Measurements from ENCODE around the gene ADAMTS9. TPM values are rescaled to one million over a fixed set of nuclear protein-coding genes. Genes with fewer than 3 reads are reported as not detected.

Gene ADAMTS9
- total RNA-seq, 4 donors from 2014 or later: 6.3 to 20.1 (median 13.0) TPM

DNA sequence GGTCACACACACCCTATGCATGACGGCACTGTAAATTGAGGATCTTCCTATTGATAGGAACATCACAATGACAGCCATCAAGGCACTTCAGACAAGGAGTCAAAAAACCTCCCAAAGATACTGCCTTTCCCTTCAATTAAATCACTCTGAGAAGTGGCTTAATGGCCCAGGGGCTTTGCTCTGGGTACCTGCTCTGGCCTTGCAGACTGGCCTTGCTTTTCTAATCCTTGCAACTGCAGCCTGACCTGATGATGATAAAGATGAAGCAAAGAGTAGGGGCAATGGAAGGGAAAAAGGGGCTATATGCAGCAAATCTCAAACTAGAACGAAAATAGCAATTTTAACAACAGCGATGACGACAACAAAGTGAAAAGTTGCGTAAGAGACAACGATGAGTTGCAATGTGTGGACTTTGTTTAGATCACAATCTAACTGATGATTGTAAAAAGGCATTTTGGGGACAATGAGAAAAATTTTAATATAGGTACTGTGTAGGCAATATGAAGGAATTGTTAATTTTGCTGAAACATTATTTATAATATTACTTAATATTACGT is 14.6 kb downstream of the ADAMTS9 start:
- Histone ChIP-seq H3K27me3 (no peaks in the 10 kb centered on the region), H3K36me3 (no peaks in the 10 kb centered on the region), H3K9me3 (no peaks in the 10 kb centered on the region), H3K4me3 (no peak overlapping the region), H3K27ac (no peak overlapping the region), H3K4me1 (peaks cover 0 to 7% (median 2%) of the 10 kb centered on the region in 4 donors)
- TF ChIP-seq POLR2AphosphoS5 (IDR thresholded peaks at IDR 0.05): no peak
- no peak for TF ChIP-seq POLR2A (IDR thresholded peaks at IDR 0.05)
- TF ChIP-seq EP300 (IDR thresholded peaks at IDR 0.05; ENCODE audit: low read depth): no peak
- TF ChIP-seq, protein P1, sequence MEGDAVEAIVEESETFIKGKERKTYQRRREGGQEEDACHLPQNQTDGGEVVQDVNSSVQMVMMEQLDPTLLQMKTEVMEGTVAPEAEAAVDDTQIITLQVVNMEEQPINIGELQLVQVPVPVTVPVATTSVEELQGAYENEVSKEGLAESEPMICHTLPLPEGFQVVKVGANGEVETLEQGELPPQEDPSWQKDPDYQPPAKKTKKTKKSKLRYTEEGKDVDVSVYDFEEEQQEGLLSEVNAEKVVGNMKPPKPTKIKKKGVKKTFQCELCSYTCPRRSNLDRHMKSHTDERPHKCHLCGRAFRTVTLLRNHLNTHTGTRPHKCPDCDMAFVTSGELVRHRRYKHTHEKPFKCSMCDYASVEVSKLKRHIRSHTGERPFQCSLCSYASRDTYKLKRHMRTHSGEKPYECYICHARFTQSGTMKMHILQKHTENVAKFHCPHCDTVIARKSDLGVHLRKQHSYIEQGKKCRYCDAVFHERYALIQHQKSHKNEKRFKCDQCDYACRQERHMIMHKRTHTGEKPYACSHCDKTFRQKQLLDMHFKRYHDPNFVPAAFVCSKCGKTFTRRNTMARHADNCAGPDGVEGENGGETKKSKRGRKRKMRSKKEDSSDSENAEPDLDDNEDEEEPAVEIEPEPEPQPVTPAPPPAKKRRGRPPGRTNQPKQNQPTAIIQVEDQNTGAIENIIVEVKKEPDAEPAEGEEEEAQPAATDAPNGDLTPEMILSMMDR (IDR thresholded peaks at IDR 0.05): no peak
- 85 to 95% methylated on average over 6 to 7 of the region's 7 CpGs for WGBS, 2 donors (ENCODE audit: low coverage in 1 of 2)
- in situ Hi-C loops (cut with MboI; ENCODE audit: low pct_ligation_motif_present in 1 of 4, low pct_unique_long_range_greater_than_20kb in 1 of 4, low sequenced_read_pairs in 3 of 4) (no loop called here), intact Hi-C loops (cut with DNase I; ENCODE audit: low total_unique reads) (no loop called here)
- DNase-seq: no peak

DNA sequence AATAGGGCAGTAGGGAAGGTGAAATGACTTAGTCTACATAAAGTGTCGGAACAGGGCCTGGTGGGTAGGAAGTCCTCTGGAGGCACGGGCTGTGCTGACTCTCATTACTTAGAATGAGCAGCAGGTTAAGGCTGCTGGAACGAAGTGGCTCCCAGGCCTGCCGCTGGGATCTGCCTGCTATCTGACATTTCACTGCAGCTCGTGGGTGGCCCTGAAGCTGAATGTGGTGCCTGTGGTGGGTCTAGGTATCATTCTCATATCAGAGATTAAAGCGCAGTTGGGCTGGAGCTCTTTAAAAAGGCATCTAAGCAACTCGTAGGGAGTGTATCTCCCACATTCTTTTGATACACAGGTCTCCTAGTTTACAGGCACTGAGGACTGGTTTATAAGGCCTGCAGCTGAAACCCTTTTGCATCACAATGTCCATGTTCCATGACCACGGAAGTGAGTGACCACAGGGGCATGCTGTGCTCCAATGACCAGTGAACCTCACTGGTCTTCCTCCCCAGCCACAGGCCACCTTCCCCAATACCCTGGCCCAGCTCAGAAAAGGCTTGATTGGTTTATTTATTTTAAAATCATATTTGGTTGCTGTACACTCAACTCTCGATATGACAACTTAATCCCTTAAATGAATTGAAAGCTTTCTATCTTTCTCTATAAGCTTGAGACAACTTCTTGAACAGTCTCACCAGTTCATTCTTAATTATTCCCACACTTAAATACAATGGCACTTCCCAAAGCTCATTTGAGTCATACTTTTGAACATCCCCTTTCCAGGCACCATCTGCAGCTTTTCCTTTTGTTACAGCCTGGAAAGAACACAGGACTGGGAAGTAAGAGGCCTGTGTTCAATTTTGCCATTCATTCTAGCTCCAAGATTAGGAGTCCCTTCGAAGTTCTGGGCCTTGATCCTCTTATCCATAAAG is 19.0 kb downstream of the ADAMTS9 start:
- Histone ChIP-seq H3K36me3 (no peaks in the 10 kb centered on the region), H3K27ac (peak overlapping the region; percentile 44 to 67 (median 58)), H3K4me3 (no peak overlapping the region), H3K27me3 (no peaks in the 10 kb centered on the region), H3K9me3 (no peaks in the 10 kb centered on the region), H3K4me1 (peaks cover 0 to 14% (median 4%) of the 10 kb centered on the region in 4 donors)
- in situ Hi-C loops (cut with MboI; ENCODE audit: low pct_ligation_motif_present in 1 of 4, low pct_unique_long_range_greater_than_20kb in 1 of 4, low sequenced_read_pairs in 3 of 4): no loop called here
- intact Hi-C loops (cut with DNase I; ENCODE audit: low total_unique reads): no loop called here
- TF ChIP-seq POLR2AphosphoS5 (IDR thresholded peaks at IDR 0.05) (no peak), POLR2A (IDR thresholded peaks at IDR 0.05) (no peak), EP300 (IDR thresholded peaks at IDR 0.05; ENCODE audit: low read depth) (no peak)
- TF ChIP-seq, protein P1 (IDR thresholded peaks at IDR 0.05): no peak
- no peak for DNase-seq
- 71 to 85% methylated on average over 2 to 10 of the region's 10 CpGs for WGBS, 2 donors (ENCODE audit: low coverage in 1 of 2)

DNA sequence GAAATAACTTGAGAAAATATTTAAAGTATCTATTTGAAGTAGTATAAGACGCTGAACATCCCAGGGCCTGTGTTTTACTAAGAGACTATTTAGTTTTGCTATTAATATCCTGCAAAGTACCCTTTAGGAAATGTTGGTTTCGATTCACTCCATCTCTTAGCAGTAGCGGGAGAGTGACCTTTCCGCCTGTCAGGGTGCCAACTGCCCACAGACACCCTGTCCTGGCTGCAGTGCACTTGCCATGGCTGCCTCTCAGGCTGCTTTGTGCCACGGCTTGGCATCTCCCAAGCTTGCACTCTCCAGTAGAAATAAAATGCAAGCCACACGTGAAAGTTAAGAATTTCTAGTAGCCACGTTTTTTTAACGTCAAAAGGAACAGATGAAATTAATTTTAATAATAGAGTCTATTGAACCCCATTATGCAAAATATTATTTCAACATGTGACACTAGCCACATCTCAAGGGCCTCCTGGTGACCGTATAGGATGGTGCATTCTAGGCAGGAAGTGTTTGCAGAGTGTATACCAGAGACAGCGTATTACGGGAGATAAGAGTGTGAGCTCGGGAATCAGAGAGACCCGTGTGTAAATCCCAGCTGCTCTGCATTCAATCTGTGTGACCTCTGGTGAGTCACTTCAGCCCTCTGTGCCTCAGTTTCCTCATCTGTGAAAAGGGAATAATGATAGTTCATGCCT is 19.8 kb downstream of the ADAMTS9 start:
- no peaks in the 10 kb centered on the region for H3K36me3 ChIP-seq
- no peaks in the 10 kb centered on the region for H3K27me3 ChIP-seq
- H3K27ac ChIP-seq: peak overlapping the region; percentile 44 to 67 (median 58)
- intact Hi-C loops (cut with DNase I; ENCODE audit: low total_unique reads): no loop called here
- no peak for TF ChIP-seq POLR2AphosphoS5 (IDR thresholded peaks at IDR 0.05)
- no peak for TF ChIP-seq POLR2A (IDR thresholded peaks at IDR 0.05)
- TF ChIP-seq EP300 (IDR thresholded peaks at IDR 0.05; ENCODE audit: low read depth): no peak
- TF ChIP-seq, protein P1 (IDR thresholded peaks at IDR 0.05): no peak
- in situ Hi-C loops (cut with MboI; ENCODE audit: low pct_ligation_motif_present in 1 of 4, low pct_unique_long_range_greater_than_20kb in 1 of 4, low sequenced_read_pairs in 3 of 4): no loop called here
- 73 to 85% methylated on average over 8 to 13 of the region's 13 CpGs for WGBS, 2 donors (ENCODE audit: low coverage in 1 of 2)
- no peak overlapping the region for H3K4me3 ChIP-seq
- H3K9me3 ChIP-seq: no peaks in the 10 kb centered on the region
- DNase-seq: no peak
- peaks cover 0 to 14% (median 4%) of the 10 kb centered on the region in 4 donors for H3K4me1 ChIP-seq

DNA sequence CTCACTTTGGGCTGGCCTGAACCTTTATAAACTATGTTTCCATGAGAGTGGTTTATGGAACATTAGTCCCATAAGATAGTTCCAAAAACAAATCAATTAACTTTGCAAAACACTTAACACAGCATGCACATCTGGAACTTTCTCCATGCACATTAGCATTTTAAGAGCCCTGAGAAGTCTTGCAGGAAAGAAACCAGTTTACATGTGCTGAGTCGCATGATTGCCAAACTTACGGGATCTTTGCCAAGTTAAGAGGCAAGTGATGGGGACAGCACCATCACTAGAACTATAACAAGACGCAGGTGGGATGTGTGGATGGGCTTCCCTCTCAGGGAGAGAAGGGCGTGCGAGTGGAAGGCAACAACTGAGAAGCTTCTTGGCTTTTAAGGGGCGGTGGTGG is 20.7 kb downstream of the ADAMTS9 start:
- H3K4me1 ChIP-seq: peaks cover 0 to 14% (median 4%) of the 10 kb centered on the region in 4 donors
- no peaks in the 10 kb centered on the region for H3K9me3 ChIP-seq
- H3K27ac ChIP-seq: peak overlapping the region; percentile 44 to 67 (median 58)
- intact Hi-C loops (cut with DNase I; ENCODE audit: low total_unique reads) (no loop called here), in situ Hi-C loops (cut with MboI; ENCODE audit: low pct_ligation_motif_present in 1 of 4, low pct_unique_long_range_greater_than_20kb in 1 of 4, low sequenced_read_pairs in 3 of 4) (no loop called here)
- no peak for DNase-seq
- H3K4me3 ChIP-seq: no peak overlapping the region
- 80 to 86% methylated on average over 2 to 6 of the region's 6 CpGs for WGBS, 2 donors (ENCODE audit: low coverage in 1 of 2)
- H3K36me3 ChIP-seq: no peaks in the 10 kb centered on the region
- TF ChIP-seq, protein P1 (IDR thresholded peaks at IDR 0.05): no peak
- TF ChIP-seq POLR2A (IDR thresholded peaks at IDR 0.05): no peak
- TF ChIP-seq EP300 (IDR thresholded peaks at IDR 0.05; ENCODE audit: low read depth): no peak
- TF ChIP-seq POLR2AphosphoS5 (IDR thresholded peaks at IDR 0.05): no peak
- no peaks in the 10 kb centered on the region for H3K27me3 ChIP-seq
